Thyroid gland (tissue), 4 donors: ENCODE results near the gene RUFY2. TPM values are rescaled to one million over a fixed set of nuclear protein-coding genes. Genes with fewer than 3 reads are reported as not detected.

ENCODE experiments used
- DNase-seq, 2 donors: peaks; one replicate each; pipeline ENCODE4 v3.0.0-alpha.2; 2019
- H3K27ac ChIP-seq, 3 donors: fragments of 200-600 bp; sonication (generic); 1 replicate in 2 of 3; 2 replicates in 1 of 3; pipeline ENCODE4 v1.5.1; 2016 to 2019; ENCODE audit warnings: mild to moderate bottlenecking in 1 of 3, moderate library complexity in 1 of 3
- H3K27me3 ChIP-seq: fragments of 200-600 bp; sonication (generic); one replicate; pipeline ENCODE4 v1.5.1; 2019
- H3K36me3 ChIP-seq, 2 donors: fragments of 200-600 bp; sonication (generic); one replicate each; pipeline ENCODE4 v1.5.1; 2016 to 2019
- H3K4me1 ChIP-seq, 2 donors: fragments of 200-600 bp; sonication (generic); one replicate each; pipeline ENCODE4 v1.5.1; 2017 to 2019
- H3K4me3 ChIP-seq, 3 donors: fragments of 200-600 bp; sonication (generic); replicated peaks in 1 of 3; 1 replicate in 2 of 3; 2 replicates in 1 of 3; pipeline ENCODE4 v1.5.1; 2016; ENCODE audit warnings: mild to moderate bottlenecking in 1 of 3
- H3K9me3 ChIP-seq: fragments of 200-600 bp; sonication (generic); one replicate; pipeline ENCODE4 v1.5.1; 2017
- POLR2A ChIP-seq, 2 donors: fragments of 450-650 bp; IDR thresholded peaks; one replicate each; pipeline ENCODE4 v1.6.1; 2017; ENCODE audit warnings: antibody characterized with exemption in 2 of 2, mild to moderate bottlenecking in 2 of 2, moderate library complexity in 1 of 2
- WGBS, 2 donors: methylation state at CpG; one replicate each; pipeline ENCODE4 v1.1.5; 2017; 5-methylcytosine and 5-hydroxymethylcytosine counted together
- intact Hi-C: fragments of 100-400 bp; cut with DNase I; formaldehyde crosslinking; loops from one replicate; pipeline ENCODE4 v1.15.1; 2023
- total RNA-seq, 4 donors: library from RNA; depleted of rRNA; stranded (reverse); fragments of >200 nt; gene quantifications; one replicate each; pipeline ENCODE4 v1.2.3, GENCODE V29; 2016
- TF ChIP-seq, protein P1 (sequence below), 6 experiments: fragments of 200-600 bp in 3 of 6; fragments of 450-650 bp in 3 of 6; sonication (generic) in 3 of 6; IDR thresholded peaks; one replicate each; pipeline ENCODE4 v1.5.1; 2016 to 2019; ENCODE audit warnings: antibody characterized with exemption in 6 of 6, mild to moderate bottlenecking in 2 of 6, inconsistent platforms in 1 of 6, moderate library complexity in 1 of 6

Gene RUFY2
- total RNA-seq, 4 donors from 2014 or later: 27.4 to 52.5 (median 31.4) TPM

DNA sequence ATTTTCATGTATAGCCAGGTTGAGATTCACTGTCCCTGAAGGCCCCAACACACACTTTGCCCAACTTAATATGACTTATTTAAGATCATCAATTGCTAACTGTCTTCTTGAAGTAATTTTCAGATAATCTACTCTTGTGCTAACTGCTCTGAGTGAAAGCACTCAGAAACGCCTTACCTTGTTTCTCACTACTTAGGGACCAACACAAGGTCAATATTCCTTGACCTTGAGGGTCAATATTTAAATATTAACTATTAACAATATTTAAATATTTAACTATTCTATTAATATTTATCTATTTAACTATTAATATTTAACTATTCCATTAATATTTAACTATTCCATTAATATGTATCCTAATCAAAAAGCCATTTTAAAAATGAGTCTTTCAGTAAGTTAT, 101.2 kb downstream of the RUFY2 start:
- no peaks in the 10 kb centered on the region for H3K9me3 ChIP-seq
- TF ChIP-seq, protein P1, sequence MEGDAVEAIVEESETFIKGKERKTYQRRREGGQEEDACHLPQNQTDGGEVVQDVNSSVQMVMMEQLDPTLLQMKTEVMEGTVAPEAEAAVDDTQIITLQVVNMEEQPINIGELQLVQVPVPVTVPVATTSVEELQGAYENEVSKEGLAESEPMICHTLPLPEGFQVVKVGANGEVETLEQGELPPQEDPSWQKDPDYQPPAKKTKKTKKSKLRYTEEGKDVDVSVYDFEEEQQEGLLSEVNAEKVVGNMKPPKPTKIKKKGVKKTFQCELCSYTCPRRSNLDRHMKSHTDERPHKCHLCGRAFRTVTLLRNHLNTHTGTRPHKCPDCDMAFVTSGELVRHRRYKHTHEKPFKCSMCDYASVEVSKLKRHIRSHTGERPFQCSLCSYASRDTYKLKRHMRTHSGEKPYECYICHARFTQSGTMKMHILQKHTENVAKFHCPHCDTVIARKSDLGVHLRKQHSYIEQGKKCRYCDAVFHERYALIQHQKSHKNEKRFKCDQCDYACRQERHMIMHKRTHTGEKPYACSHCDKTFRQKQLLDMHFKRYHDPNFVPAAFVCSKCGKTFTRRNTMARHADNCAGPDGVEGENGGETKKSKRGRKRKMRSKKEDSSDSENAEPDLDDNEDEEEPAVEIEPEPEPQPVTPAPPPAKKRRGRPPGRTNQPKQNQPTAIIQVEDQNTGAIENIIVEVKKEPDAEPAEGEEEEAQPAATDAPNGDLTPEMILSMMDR (IDR thresholded peaks at IDR 0.05): no peak
- no peak for TF ChIP-seq POLR2A (IDR thresholded peaks at IDR 0.05)
- H3K27ac ChIP-seq: no peak overlapping the region
- 2 to 49% methylated on average over 1 of the region's 1 CpG for WGBS, 2 donors
- no peaks in the 10 kb centered on the region for H3K27me3 ChIP-seq
- H3K36me3 ChIP-seq: no peaks in the 10 kb centered on the region
- no peak for DNase-seq
- H3K4me1 ChIP-seq: no peaks in the 10 kb centered on the region
- no peak overlapping the region for H3K4me3 ChIP-seq
- intact Hi-C loops: no loop called here

GRCh38 chr10:68303849-68304412, 103.1 kb downstream of the RUFY2 start:
- H3K27me3 ChIP-seq: no peaks in the 10 kb centered on the region
- H3K36me3 ChIP-seq: no peaks in the 10 kb centered on the region
- no peak for DNase-seq
- H3K4me3 ChIP-seq: no peak overlapping the region
- 66 to 71% methylated on average over 7 of the region's 7 CpGs for WGBS, 2 donors
- TF ChIP-seq, protein P1 (IDR thresholded peaks at IDR 0.05): no peak
- no peak for TF ChIP-seq POLR2A (IDR thresholded peaks at IDR 0.05)
- H3K4me1 ChIP-seq: no peaks in the 10 kb centered on the region
- H3K9me3 ChIP-seq: no peaks in the 10 kb centered on the region
- intact Hi-C loops: loop anchor here (5.0 kb wide), 1 partner anchor 92 kb away; no protein-coding TSS in a partner anchor
- no peak overlapping the region for H3K27ac ChIP-seq

DNA sequence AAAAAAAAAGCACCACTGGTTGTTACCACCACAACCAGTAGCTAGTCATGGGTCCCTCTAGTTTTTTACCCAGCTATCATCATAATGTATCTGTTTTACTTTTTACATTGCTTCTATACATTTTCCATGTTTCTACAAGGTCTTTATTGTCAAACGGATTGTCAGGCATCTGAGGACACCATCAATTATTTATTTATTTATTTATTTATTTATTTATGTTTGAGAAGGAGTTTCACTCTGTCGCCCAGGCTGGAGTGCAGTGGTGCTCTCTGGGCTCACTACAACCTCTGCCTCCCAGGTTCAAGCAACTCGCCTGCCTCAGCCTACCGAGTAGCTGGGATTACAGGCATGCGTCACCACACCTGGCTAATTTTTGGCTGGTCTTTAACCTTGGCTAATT, 104.2 kb downstream of the RUFY2 start:
- no peaks in the 10 kb centered on the region for H3K4me1 ChIP-seq
- intact Hi-C loops: loop anchor here (5.0 kb wide), 1 partner anchor 91 kb away; no protein-coding TSS in a partner anchor
- 68 to 83% methylated on average over 5 of the region's 5 CpGs for WGBS, 2 donors
- DNase-seq: no peak
- H3K27me3 ChIP-seq: no peaks in the 10 kb centered on the region
- H3K36me3 ChIP-seq: no peaks in the 10 kb centered on the region
- no peak overlapping the region for H3K27ac ChIP-seq
- TF ChIP-seq POLR2A (IDR thresholded peaks at IDR 0.05): no peak
- TF ChIP-seq, protein P1 (IDR thresholded peaks at IDR 0.05): no peak
- no peaks in the 10 kb centered on the region for H3K9me3 ChIP-seq
- no peak overlapping the region for H3K4me3 ChIP-seq

- no peak overlapping the region for H3K27ac ChIP-seq
- H3K27me3 ChIP-seq: no peaks in the 10 kb centered on the region
- DNase-seq: no peak
- intact Hi-C loops: loop anchor here (5.0 kb wide), 1 partner anchor 90 kb away; no protein-coding TSS in a partner anchor
- H3K9me3 ChIP-seq: no peaks in the 10 kb centered on the region
- H3K4me1 ChIP-seq: no peaks in the 10 kb centered on the region
- no peaks in the 10 kb centered on the region for H3K36me3 ChIP-seq
- TF ChIP-seq, protein P1 (IDR thresholded peaks at IDR 0.05): no peak
- no peak for TF ChIP-seq POLR2A (IDR thresholded peaks at IDR 0.05)
- H3K4me3 ChIP-seq: no peak overlapping the region
- WGBS, 2 donors: 48 to 69% methylated on average over 2 of the region's 2 CpGs
These were observed 104.6 kb downstream of the RUFY2 start for GRCh38 chr10:68302503-68302823.

DNA sequence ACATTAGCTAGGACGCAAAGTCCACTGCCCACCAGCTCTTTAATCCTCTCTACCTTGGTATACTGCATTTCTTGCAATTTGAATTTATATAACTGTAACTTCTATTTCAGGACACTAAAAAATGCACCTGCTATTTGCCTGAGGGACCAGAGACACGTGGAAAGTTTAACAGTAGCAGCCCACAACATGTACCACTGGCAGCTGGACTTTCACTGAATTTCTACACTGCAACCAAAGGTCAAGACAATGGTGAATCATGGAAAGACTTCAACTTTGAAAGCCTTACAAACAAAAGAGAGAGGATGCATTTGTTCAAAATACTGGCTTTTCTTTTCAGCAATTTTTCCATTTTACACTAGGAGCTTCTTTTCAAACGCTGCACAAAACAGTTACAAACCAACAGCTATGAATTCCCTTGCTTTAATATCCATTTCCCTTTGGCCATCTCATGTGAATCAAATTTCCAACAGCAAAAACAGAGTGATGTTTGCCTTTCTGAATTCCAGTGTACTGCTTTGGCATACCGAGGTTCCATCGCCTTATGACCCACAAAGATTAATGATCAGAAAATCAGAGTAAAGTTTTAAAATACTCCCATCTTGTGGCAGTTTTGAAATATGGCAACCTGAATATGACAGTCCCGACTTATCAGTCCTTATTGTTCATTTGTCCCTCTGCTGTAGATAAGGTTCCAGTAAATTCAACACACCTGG, 105.1 kb downstream of the RUFY2 start:
- 56 to 58% methylated on average over 6 of the region's 6 CpGs for WGBS, 2 donors
- Histone ChIP-seq H3K27me3 (no peaks in the 10 kb centered on the region), H3K27ac (no peak overlapping the region), H3K36me3 (no peaks in the 10 kb centered on the region), H3K4me3 (no peak overlapping the region), H3K9me3 (no peaks in the 10 kb centered on the region), H3K4me1 (no peaks in the 10 kb centered on the region)
- no peak for DNase-seq
- TF ChIP-seq POLR2A (IDR thresholded peaks at IDR 0.05): no peak
- TF ChIP-seq, protein P1 (IDR thresholded peaks at IDR 0.05): peak in 4 of 6 experiments; percentile 18 to 63 (median 48)
- intact Hi-C loops: loop anchor here (5.0 kb wide), 1 partner anchor 90 kb away; no protein-coding TSS in a partner anchor
